Spleen (tissue), 11 donors: ENCODE measurements around the gene FLVCR2. TPM values are rescaled to one million over a fixed set of nuclear protein-coding genes. Genes with fewer than 3 reads are reported as not detected.

ENCODE experiments used
- DNase-seq: peaks from one replicate; pipeline ENCODE4 v3.0.0-alpha.2; 2020
- H3K27ac ChIP-seq, 8 donors: fragments of 200-600 bp; sonication (generic) in 7 of 8; 1 replicate in 4 of 8; 2 replicates in 4 of 8; pipeline versions ENCODE4 v1.5.0 to v1.8.0; 2016 to 2021; ENCODE audit warnings: inconsistent platforms in 4 of 8, mild to moderate bottlenecking in 4 of 8, moderate library complexity in 1 of 8
- H3K27me3 ChIP-seq, 7 donors: fragments of 200-600 bp; sonication (generic) in 6 of 7; replicated peaks in 1 of 7; 1 replicate in 4 of 7; 2 replicates in 3 of 7; pipeline versions ENCODE4 v1.5.0 to v1.8.0; 2016 to 2021; ENCODE audit warnings: inconsistent platforms in 3 of 7, mild to moderate bottlenecking in 1 of 7
- H3K36me3 ChIP-seq, 6 donors: fragments of 200-600 bp; sonication (generic) in 5 of 6; 1 replicate in 4 of 6; 2 replicates in 2 of 6; pipeline versions ENCODE4 v1.5.0 to v1.8.0; 2016 to 2021; ENCODE audit warnings: inconsistent platforms in 2 of 6
- H3K4me1 ChIP-seq, 6 donors: fragments of 200-600 bp; sonication (generic) in 5 of 6; 1 replicate in 3 of 6; 2 replicates in 3 of 6; pipeline versions ENCODE4 v1.5.0 to v1.8.0; 2016 to 2021; ENCODE audit warnings: inconsistent platforms in 3 of 6
- H3K4me3 ChIP-seq, 8 donors: fragments of 200-600 bp; sonication (generic) in 7 of 8; 1 replicate in 4 of 8; 2 replicates in 4 of 8; pipeline versions ENCODE4 v1.5.0 to v1.8.0; 2016 to 2021; ENCODE audit warnings: inconsistent platforms in 4 of 8, mild to moderate bottlenecking in 4 of 8, moderate library complexity in 2 of 8
- H3K9me3 ChIP-seq, 8 donors: fragments of 200-600 bp; sonication (generic) in 7 of 8; 1 replicate in 4 of 8; 2 replicates in 4 of 8; pipeline versions ENCODE4 v1.5.0 to v1.8.0; 2016 to 2021; ENCODE audit warnings: inconsistent platforms in 4 of 8
- POLR2A ChIP-seq, 3 donors: fragments of 450-650 bp; IDR thresholded peaks; one replicate each; pipeline ENCODE4 v1.5.1; 2017; ENCODE audit warnings: antibody characterized with exemption in 3 of 3, mild to moderate bottlenecking in 1 of 3
- POLR2AphosphoS5 ChIP-seq, 3 donors: sonication (generic); formaldehyde crosslinking; IDR thresholded peaks; one replicate each; pipeline ENCODE4 v1.5.1; 2017; ENCODE audit warnings: antibody characterized with exemption in 3 of 3
- WGBS, 5 donors: extraction: QIAGEN DNeasy Blood & Tissue Kit in 3 of 5; methylation state at CpG; one replicate each; pipeline versions ENCODE4 v1.1.5 to v1.1.7; 2013 to 2018; 5-methylcytosine and 5-hydroxymethylcytosine counted together
- intact Hi-C: fragments of 100-400 bp; cut with DNase I; formaldehyde crosslinking; loops from one replicate; pipeline ENCODE4 v1.15.0; 2023; ENCODE audit warnings: low total_unique reads
- polyA plus RNA-seq, 3 donors: library from polyadenylated mRNA; stranded (reverse); fragments of 200-250 nt; gene quantifications; one replicate each; pipeline ENCODE4 v1.2.1, GENCODE V29; 2013
- total RNA-seq, 7 donors: library from RNA; depleted of rRNA in 3 of 7; stranded (reverse); fragments of >200 nt in 3 of 7; fragmentation: NEBNext Ultra II Directional in 4 of 7; extraction: Animal tissue kit (Norgen Biotek cat#: 25700) in 4 of 7; gene quantifications; one replicate each; pipeline versions ENCODE4 v1.1.0 to v1.2.1, GENCODE V29; 2016 to 2021
- TF ChIP-seq, protein P1 (sequence below), 11 experiments: fragments of 200-600 bp in 7 of 11; fragments of 450-650 bp in 4 of 11; sonication (generic) in 4 of 11; IDR thresholded peaks in 8 of 11; conservative IDR thresholded peaks in 3 of 11; 1 replicate in 7 of 11; 2 replicates in 4 of 11; pipeline versions ENCODE4 v1.4.0 to v1.8.0; 2016 to 2021; ENCODE audit warnings: antibody characterized with exemption in 11 of 11, inconsistent platforms in 4 of 11, mild to moderate bottlenecking in 1 of 11
- donor health status: healthy with polysubstance abuse.
- donor health status: DM: no; HTN: no; CAD: no; lungs with moderate emphysema.
- donor health status: DM: no; HTN: no; CAD: no.
- donor health status: Bipolar disorder and iron deficiency.
- donor health status: healthy.
- donor health status: DM: no; HTN: no; CAD: no.
- donor health status: DM: yes; HTN: yes; CAD: no.

Gene FLVCR2
- total and polyA plus RNA-seq, 10 donors = 4.8 to 47.9 (median 30.2) TPM

DNA sequence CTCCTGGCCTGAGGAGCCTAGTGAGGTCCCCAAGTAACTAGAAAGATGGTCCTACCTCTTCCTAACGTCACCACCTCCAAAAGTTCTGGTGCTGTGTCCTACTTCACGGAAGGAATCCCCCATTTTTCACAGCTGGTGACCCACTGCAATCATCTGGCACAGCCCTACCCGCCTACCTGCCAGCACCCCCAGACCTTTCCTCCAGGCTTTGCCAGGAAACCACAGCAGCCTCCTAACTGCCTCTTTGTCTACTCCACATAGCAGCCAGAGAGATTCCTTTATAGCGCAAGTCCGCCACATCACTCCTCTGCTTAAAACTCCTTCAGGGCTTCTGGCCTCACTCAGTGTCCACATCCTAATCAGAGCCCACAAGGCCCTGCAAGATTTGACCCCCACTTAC lies 13.4 kb upstream of the FLVCR2 start:
- no peak for DNase-seq
- Histone ChIP-seq H3K4me1 (peaks cover 8 to 30% (median 12%) of the 10 kb centered on the region in 6 donors), H3K27ac (no peak overlapping the region), H3K9me3 (no peaks in the 10 kb centered on the region), H3K36me3 (no peaks in the 10 kb centered on the region), H3K27me3 (no peaks in the 10 kb centered on the region), H3K4me3 (no peak overlapping the region)
- WGBS, 5 donors = 69 to 86% (median 75%) methylated on average over 5 of the region's 5 CpGs
- TF ChIP-seq POLR2A (IDR thresholded peaks at IDR 0.05) = no peak
- no peak for TF ChIP-seq POLR2AphosphoS5 (IDR thresholded peaks at IDR 0.05)
- TF ChIP-seq, protein P1, sequence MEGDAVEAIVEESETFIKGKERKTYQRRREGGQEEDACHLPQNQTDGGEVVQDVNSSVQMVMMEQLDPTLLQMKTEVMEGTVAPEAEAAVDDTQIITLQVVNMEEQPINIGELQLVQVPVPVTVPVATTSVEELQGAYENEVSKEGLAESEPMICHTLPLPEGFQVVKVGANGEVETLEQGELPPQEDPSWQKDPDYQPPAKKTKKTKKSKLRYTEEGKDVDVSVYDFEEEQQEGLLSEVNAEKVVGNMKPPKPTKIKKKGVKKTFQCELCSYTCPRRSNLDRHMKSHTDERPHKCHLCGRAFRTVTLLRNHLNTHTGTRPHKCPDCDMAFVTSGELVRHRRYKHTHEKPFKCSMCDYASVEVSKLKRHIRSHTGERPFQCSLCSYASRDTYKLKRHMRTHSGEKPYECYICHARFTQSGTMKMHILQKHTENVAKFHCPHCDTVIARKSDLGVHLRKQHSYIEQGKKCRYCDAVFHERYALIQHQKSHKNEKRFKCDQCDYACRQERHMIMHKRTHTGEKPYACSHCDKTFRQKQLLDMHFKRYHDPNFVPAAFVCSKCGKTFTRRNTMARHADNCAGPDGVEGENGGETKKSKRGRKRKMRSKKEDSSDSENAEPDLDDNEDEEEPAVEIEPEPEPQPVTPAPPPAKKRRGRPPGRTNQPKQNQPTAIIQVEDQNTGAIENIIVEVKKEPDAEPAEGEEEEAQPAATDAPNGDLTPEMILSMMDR (IDR thresholded peaks at IDR 0.05 in 8 of 11, conservative IDR thresholded peaks at IDR 0.05 in 3 of 11) = no peak
- intact Hi-C loops = loop anchor here (10.0 kb wide), 1 partner anchor 250 kb away; no protein-coding TSS in a partner anchor

DNA sequence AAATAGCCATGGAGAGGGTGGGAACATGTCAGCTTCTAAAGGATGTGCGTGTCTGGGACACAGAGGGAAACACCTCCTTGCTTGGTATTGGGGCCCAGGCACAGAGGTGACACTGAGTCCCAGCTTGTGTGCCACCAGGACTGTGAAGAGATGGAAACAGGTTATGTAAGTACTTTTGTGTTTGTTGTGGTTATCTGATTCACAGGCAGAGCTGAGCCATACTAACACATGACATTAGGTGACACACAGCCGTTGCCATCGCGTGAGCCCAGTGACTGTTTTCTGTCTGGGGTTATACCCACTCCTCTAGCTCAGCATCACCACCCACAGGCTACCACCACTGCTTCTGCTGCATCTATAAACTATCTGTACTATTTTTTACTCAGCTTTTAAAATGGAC lies 12.1 kb upstream of the FLVCR2 start:
- H3K36me3 ChIP-seq = no peaks in the 10 kb centered on the region
- no peaks in the 10 kb centered on the region for H3K27me3 ChIP-seq
- intact Hi-C loops = loop anchor here (10.0 kb wide), 1 partner anchor 252 kb away; no protein-coding TSS in a partner anchor
- DNase-seq = no peak
- TF ChIP-seq POLR2AphosphoS5 (IDR thresholded peaks at IDR 0.05) (no peak), POLR2A (IDR thresholded peaks at IDR 0.05) (no peak)
- TF ChIP-seq, protein P1 (IDR thresholded peaks at IDR 0.05 in 8 of 11, conservative IDR thresholded peaks at IDR 0.05 in 3 of 11) = no peak
- WGBS, 5 donors = 58 to 75% (median 65%) methylated on average over 4 of the region's 4 CpGs
- H3K27ac ChIP-seq = no peak overlapping the region
- peaks cover 0 to 17% (median 1%) of the 10 kb centered on the region in 6 donors for H3K4me1 ChIP-seq
- H3K4me3 ChIP-seq = no peak overlapping the region
- no peaks in the 10 kb centered on the region for H3K9me3 ChIP-seq

DNA sequence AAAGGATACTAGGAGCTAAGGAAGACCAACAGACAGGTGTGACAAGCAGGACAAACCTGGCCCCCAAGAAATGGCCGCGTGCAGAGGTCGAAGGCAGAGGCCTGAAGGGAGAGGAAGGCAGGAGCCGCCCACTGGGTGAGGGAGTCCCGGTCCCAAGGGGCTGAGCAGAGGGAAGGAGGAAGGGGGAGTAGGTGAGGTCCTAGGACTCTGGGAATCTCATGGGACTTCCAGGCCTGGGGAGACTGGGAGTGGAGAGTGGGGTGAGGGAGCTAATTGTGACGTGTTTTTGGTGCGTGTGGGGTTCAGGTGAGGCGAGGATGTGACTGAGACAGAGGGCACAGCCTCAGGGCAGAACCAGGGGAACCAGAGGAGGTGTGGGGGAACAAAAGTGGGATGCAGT lies 11.7 kb upstream of the FLVCR2 start:
- peaks cover 0 to 13% (median 0%) of the 10 kb centered on the region in 6 donors for H3K4me1 ChIP-seq
- no peaks in the 10 kb centered on the region for H3K36me3 ChIP-seq
- 82 to 92% (median 89%) methylated on average over 8 of the region's 8 CpGs for WGBS, 5 donors
- TF ChIP-seq POLR2A (IDR thresholded peaks at IDR 0.05) (no peak), POLR2AphosphoS5 (IDR thresholded peaks at IDR 0.05) (no peak)
- TF ChIP-seq, protein P1 (IDR thresholded peaks at IDR 0.05 in 8 of 11, conservative IDR thresholded peaks at IDR 0.05 in 3 of 11) = no peak
- DNase-seq = no peak
- H3K4me3 ChIP-seq = no peak overlapping the region
- H3K9me3 ChIP-seq = no peaks in the 10 kb centered on the region
- intact Hi-C loops = loop anchor here (10.0 kb wide), 1 partner anchor 252 kb away; no protein-coding TSS in a partner anchor
- no peaks in the 10 kb centered on the region for H3K27me3 ChIP-seq
- H3K27ac ChIP-seq = no peak overlapping the region

DNA sequence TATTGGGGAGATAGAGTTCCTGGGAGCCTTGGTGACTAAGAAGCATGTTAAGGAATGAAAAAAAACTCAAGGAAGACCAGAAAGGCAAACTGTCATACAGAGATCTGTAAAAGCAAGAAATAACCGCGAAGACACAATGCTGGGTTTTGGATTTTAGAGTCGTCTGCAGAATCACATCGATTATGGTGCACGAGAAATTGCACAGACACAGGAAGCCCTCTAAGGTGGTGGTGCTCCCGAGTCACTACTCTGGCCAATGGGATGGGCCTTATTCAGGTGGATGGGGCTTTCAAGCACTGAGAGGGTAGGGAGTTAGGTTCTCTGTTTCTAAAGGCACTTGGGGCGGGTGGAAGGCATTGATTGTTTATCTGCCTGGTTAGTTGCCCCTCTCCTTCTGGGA lies 10.3 kb upstream of the FLVCR2 start:
- Histone ChIP-seq H3K27me3 (no peaks in the 10 kb centered on the region), H3K36me3 (no peaks in the 10 kb centered on the region), H3K4me3 (no peak overlapping the region), H3K4me1 (peaks cover 0 to 13% (median 0%) of the 10 kb centered on the region in 6 donors), H3K27ac (no peak overlapping the region), H3K9me3 (no peaks in the 10 kb centered on the region)
- TF ChIP-seq POLR2A (IDR thresholded peaks at IDR 0.05) (no peak), POLR2AphosphoS5 (IDR thresholded peaks at IDR 0.05) (no peak)
- TF ChIP-seq, protein P1 (IDR thresholded peaks at IDR 0.05 in 8 of 11, conservative IDR thresholded peaks at IDR 0.05 in 3 of 11) = no peak
- intact Hi-C loops = loop anchor here (10.0 kb wide), 1 partner anchor 253 kb away; no protein-coding TSS in a partner anchor
- WGBS, 5 donors = 76 to 95% (median 87%) methylated on average over 7 of the region's 7 CpGs
- DNase-seq = no peak
